Thyroid gland (tissue), 4 donors: ENCODE data around the gene MYMX. TPM values are rescaled to one million over a fixed set of nuclear protein-coding genes. Genes with fewer than 3 reads are reported as not detected.

Experiments
- DNase-seq, 2 donors: peaks; one replicate each; pipeline ENCODE4 v3.0.0-alpha.2; 2019
- H3K27ac ChIP-seq, 3 donors: fragments of 200-600 bp; sonication (generic); 1 replicate in 2 of 3; 2 replicates in 1 of 3; pipeline ENCODE4 v1.5.1; 2016 to 2019; ENCODE audit warnings: mild to moderate bottlenecking in 1 of 3, moderate library complexity in 1 of 3
- H3K27me3 ChIP-seq: fragments of 200-600 bp; sonication (generic); one replicate; pipeline ENCODE4 v1.5.1; 2019
- H3K36me3 ChIP-seq, 2 donors: fragments of 200-600 bp; sonication (generic); one replicate each; pipeline ENCODE4 v1.5.1; 2016 to 2019
- H3K4me1 ChIP-seq, 2 donors: fragments of 200-600 bp; sonication (generic); one replicate each; pipeline ENCODE4 v1.5.1; 2017 to 2019
- H3K4me3 ChIP-seq, 3 donors: fragments of 200-600 bp; sonication (generic); replicated peaks in 1 of 3; 1 replicate in 2 of 3; 2 replicates in 1 of 3; pipeline ENCODE4 v1.5.1; 2016; ENCODE audit warnings: mild to moderate bottlenecking in 1 of 3
- H3K9me3 ChIP-seq: fragments of 200-600 bp; sonication (generic); one replicate; pipeline ENCODE4 v1.5.1; 2017
- POLR2A ChIP-seq, 2 donors: fragments of 450-650 bp; IDR thresholded peaks; one replicate each; pipeline ENCODE4 v1.6.1; 2017; ENCODE audit warnings: antibody characterized with exemption in 2 of 2, mild to moderate bottlenecking in 2 of 2, moderate library complexity in 1 of 2
- WGBS, 2 donors: methylation state at CpG; one replicate each; pipeline ENCODE4 v1.1.5; 2017; 5-methylcytosine and 5-hydroxymethylcytosine counted together
- intact Hi-C: fragments of 100-400 bp; cut with DNase I; formaldehyde crosslinking; loops from one replicate; pipeline ENCODE4 v1.15.1; 2023
- total RNA-seq, 4 donors: library from RNA; depleted of rRNA; stranded (reverse); fragments of >200 nt; gene quantifications; one replicate each; pipeline ENCODE4 v1.2.3, GENCODE V29; 2016
- TF ChIP-seq, protein P1 (sequence below), 6 experiments: fragments of 200-600 bp in 3 of 6; fragments of 450-650 bp in 3 of 6; sonication (generic) in 3 of 6; IDR thresholded peaks; one replicate each; pipeline ENCODE4 v1.5.1; 2016 to 2019; ENCODE audit warnings: antibody characterized with exemption in 6 of 6, mild to moderate bottlenecking in 2 of 6, inconsistent platforms in 1 of 6, moderate library complexity in 1 of 6

The MYMX gene
- total RNA-seq, 4 donors from 2014 or later = not detected

DNA sequence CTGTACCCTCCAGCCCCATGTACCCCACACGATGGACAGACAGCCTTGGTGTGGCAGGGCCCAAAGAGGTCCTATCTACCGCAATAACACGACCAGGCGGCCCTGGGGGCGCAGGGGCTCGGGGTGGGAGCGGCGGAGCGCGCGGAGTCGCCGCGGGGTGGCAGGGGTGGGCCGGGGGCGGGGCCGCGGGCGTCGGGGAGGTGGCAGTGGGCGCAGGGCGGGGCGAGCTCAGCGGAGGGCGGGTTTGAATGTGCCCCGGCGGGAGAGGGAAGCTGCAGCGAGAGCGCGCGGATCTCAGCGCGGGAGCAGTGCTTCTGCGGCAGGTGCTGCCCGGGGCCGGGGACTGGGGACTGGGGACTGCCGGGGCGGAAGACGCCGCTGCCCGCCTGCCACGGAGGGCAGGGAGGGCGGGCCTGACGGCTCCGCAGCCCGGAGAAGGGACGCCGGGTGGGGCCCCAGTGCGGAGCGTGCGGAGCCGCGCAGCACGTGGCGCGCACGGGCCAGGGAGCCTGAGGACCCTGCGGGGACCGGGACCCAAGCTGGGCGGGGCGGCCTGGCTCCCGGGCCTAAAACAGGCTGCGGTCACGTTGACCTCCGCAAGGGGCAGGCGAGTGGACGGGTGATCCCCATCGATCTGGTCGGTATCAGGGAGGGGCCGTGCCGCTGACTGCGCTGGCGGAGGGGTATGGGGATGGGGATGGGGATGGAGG lies 6.7 kb downstream of the MYMX start, which contains the start of gene SLC29A1:
Gene SLC29A1, plus strand, starts transcription at position 277 of the 710 bp plus-strand sequence. CDS start 3,719 bp downstream, outside the sequence.
- TF ChIP-seq POLR2A (IDR thresholded peaks at IDR 0.05) = peak in 1 of 2 donors; percentile 57
- TF ChIP-seq, protein P1, sequence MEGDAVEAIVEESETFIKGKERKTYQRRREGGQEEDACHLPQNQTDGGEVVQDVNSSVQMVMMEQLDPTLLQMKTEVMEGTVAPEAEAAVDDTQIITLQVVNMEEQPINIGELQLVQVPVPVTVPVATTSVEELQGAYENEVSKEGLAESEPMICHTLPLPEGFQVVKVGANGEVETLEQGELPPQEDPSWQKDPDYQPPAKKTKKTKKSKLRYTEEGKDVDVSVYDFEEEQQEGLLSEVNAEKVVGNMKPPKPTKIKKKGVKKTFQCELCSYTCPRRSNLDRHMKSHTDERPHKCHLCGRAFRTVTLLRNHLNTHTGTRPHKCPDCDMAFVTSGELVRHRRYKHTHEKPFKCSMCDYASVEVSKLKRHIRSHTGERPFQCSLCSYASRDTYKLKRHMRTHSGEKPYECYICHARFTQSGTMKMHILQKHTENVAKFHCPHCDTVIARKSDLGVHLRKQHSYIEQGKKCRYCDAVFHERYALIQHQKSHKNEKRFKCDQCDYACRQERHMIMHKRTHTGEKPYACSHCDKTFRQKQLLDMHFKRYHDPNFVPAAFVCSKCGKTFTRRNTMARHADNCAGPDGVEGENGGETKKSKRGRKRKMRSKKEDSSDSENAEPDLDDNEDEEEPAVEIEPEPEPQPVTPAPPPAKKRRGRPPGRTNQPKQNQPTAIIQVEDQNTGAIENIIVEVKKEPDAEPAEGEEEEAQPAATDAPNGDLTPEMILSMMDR (IDR thresholded peaks at IDR 0.05) = peak in 3 of 6 experiments; percentile 6 to 13 (median 6)
- H3K27me3 ChIP-seq = no peaks in the 10 kb centered on the region
- intact Hi-C loops = no loop called here
- no peaks in the 10 kb centered on the region for H3K9me3 ChIP-seq
- H3K4me1 ChIP-seq = peaks cover 45 to 70% of the 10 kb centered on the region in 2 donors
- WGBS, 2 donors = 2 to 3% methylated on average over 6 to 24 of the region's 73 CpGs
- no peaks in the 10 kb centered on the region for H3K36me3 ChIP-seq
- H3K27ac ChIP-seq = peak within 1 kb of the TSS; percentile 93 to 95 (median 95)
- DNase-seq = peak; percentile 83 to 85
- peak within 1 kb of the TSS; percentile 2 to 45 (median 36) for H3K4me3 ChIP-seq

DNA sequence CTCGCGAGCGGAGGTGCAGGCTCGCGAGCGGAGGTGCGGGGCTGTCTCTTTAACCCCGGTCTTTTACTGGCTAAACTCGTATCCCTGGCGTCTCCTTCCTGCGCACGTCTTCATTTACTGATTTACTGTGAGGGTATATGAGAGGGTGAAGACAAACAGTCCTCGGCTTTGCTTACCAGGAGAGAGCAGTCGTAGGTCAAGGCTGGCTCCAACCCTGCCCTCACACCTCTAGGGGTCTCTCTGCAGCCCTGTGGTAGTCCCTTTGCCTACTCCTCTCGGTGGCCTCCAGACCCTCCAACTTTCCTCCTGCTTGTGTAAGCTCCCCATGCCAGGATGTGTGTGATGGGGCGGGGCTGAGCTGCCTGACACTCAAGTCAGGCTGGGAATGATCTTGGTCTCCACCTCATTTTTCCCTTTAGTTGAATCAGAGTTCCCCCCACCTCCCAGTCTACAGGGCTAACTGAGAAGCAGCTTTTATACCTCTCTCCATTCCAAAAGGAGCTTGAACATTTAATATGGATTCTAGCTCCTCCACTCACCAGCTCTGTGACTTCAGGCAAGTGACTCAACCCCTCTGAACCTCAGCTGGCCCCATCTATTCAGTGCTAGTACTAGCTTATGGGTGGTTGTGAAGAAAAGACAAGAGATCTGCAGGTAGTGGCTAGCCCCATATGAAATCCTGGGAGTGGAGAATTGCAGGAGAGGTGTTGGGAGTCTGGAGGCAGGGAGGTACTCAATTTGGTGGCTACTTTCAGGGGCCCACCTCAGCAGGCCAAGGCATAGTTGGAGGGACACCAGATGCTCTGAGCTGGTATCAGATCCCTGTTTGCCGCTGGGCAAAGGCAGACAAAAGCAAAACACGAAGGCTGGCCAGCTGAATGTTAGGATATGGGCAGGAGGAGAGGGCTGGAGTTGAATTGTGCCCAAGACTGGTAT lies 7.6 kb downstream of the MYMX start:
- no peak for TF ChIP-seq POLR2A (IDR thresholded peaks at IDR 0.05)
- TF ChIP-seq, protein P1 (IDR thresholded peaks at IDR 0.05) = no peak
- WGBS, 2 donors = 15 to 25% methylated on average over 18 of the region's 18 CpGs
- no peaks in the 10 kb centered on the region for H3K9me3 ChIP-seq
- no peaks in the 10 kb centered on the region for H3K36me3 ChIP-seq
- H3K27ac ChIP-seq = peak overlapping the region in 1 of 3 donors; percentile 95
- H3K4me3 ChIP-seq = peak overlapping the region in 1 of 3 donors; percentile 45
- no peaks in the 10 kb centered on the region for H3K27me3 ChIP-seq
- intact Hi-C loops = no loop called here
- DNase-seq = no peak
- peaks cover 45 to 71% of the 10 kb centered on the region in 2 donors for H3K4me1 ChIP-seq

DNA sequence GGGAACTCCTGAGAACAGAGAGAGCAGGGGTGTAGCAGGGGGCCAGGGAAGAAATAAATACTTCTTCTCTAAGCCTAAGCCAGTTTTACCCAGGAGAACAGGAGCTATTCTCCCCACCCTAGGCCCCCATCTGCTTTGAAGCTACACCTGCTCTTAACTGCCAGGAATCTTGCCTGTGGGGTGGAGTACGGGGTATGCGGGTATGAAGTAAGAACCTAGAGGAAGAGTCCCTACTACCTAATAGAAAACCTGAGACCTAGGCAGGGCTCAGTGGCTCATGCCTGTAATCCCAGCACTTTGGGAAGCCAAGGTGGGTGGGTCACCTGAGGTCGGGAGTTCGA lies 8.2 kb downstream of the MYMX start:
- Histone ChIP-seq H3K27ac (no peak overlapping the region), H3K4me1 (peaks cover 42 to 71% of the 10 kb centered on the region in 2 donors), H3K4me3 (no peak overlapping the region), H3K9me3 (no peaks in the 10 kb centered on the region), H3K27me3 (no peaks in the 10 kb centered on the region), H3K36me3 (peaks cover 2 to 4% of the 10 kb centered on the region in 2 donors)
- TF ChIP-seq, protein P1 (IDR thresholded peaks at IDR 0.05) = no peak
- no peak for TF ChIP-seq POLR2A (IDR thresholded peaks at IDR 0.05)
- intact Hi-C loops = no loop called here
- DNase-seq = no peak
- 91 to 96% methylated on average over 4 of the region's 4 CpGs for WGBS, 2 donors

DNA sequence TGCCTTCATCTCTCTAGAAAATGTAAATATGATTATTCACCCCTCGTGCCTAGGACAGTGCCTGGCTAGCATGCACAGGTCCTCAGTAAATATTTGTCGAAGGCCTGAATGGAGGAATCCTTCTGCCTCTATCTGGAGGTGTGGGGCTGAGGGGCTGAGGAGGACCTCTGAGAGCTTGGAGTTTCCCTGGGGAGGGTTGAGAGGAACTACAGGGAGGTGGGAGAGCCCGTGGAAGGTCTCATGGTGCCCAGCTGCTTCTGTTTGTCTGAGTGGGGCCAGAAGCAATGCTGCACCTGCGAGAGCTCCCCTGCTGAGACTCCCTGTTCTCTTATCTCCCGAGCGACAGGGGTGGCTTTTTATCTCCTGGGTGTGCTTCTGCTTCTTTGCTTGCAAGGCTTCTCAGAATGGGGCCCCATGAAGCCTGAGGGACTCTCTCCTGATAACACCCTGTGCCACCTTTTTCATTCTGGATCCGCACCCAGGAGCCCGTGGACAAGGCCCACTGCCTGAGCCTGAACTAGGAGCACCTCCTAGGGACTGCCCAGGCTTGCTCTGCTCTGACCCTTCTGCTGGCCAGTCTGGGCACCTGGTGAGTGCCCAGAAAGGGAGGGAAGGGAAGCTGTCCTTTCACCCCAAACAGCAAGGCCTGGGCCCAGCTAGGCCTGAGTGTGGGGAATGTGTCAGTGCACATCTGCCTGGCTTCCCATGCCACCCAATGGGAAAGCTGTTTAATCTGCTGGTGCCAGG lies 9.0 kb downstream of the MYMX start:
- no peak for DNase-seq
- peaks cover 39 to 68% of the 10 kb centered on the region in 2 donors for H3K4me1 ChIP-seq
- intact Hi-C loops = no loop called here
- H3K27me3 ChIP-seq = no peaks in the 10 kb centered on the region
- H3K4me3 ChIP-seq = no peak overlapping the region
- 91 to 96% methylated on average over 8 of the region's 8 CpGs for WGBS, 2 donors
- H3K27ac ChIP-seq = peak overlapping the region in 1 of 3 donors; percentile 31
- H3K9me3 ChIP-seq = no peaks in the 10 kb centered on the region
- peaks cover 10 to 11% of the 10 kb centered on the region in 2 donors for H3K36me3 ChIP-seq
- TF ChIP-seq POLR2A (IDR thresholded peaks at IDR 0.05) = no peak
- TF ChIP-seq, protein P1 (IDR thresholded peaks at IDR 0.05) = no peak
